Left lung (tissue), 10 donors: ENCODE measurements around the gene TOPBP1. TPM values are rescaled to one million over a fixed set of nuclear protein-coding genes. Genes with fewer than 3 reads are reported as not detected.
"Not testable (repeated sequence)": the region's sequence is repeated elsewhere in the genome, so short reads cannot be mapped to it uniquely, and the experiment has no call there.

Experiments
- ATAC-seq: fragments of 200-7000 bp; cut with Tn5 transposase; one replicate; pipeline ENCODE4 v1.9.1; 2020; ENCODE audit warnings: moderate library complexity
- DNase-seq, 4 donors: peaks; one replicate each; pipeline ENCODE4 v3.0.0-alpha.2; 2013 to 2020
- H3K27ac ChIP-seq, 2 donors: fragments of 200-600 bp; sonication (generic) in 1 of 2; one replicate each; pipeline versions ENCODE4 v1.5.0 to v1.8.0; 2020 to 2021
- H3K27me3 ChIP-seq, 2 donors: fragments of 200-600 bp; sonication (generic) in 1 of 2; one replicate each; pipeline versions ENCODE4 v1.5.0 to v1.8.0; 2020 to 2021
- H3K36me3 ChIP-seq, 2 donors: fragments of 200-600 bp; sonication (generic) in 1 of 2; one replicate each; pipeline versions ENCODE4 v1.5.0 to v1.8.0; 2020 to 2021
- H3K4me1 ChIP-seq, 2 donors: fragments of 200-600 bp; one replicate each; pipeline ENCODE4 v1.8.0; 2021
- H3K4me3 ChIP-seq, 2 donors: fragments of 200-600 bp; sonication (generic) in 1 of 2; one replicate each; pipeline versions ENCODE4 v1.5.0 to v1.8.0; 2020 to 2021; ENCODE audit warnings: mild to moderate bottlenecking in 1 of 2
- H3K9me3 ChIP-seq, 2 donors: fragments of 200-600 bp; sonication (generic) in 1 of 2; one replicate each; pipeline versions ENCODE4 v1.5.0 to v1.8.0; 2020 to 2021
- intact Hi-C, 2 donors: fragments of 100-400 bp; cut with DNase I; formaldehyde crosslinking; loops; one replicate each; pipeline versions ENCODE4 v1.11.2 to v1.14.2; 2022
- polyA plus RNA-seq, 6 donors: library from polyadenylated mRNA; unstranded; fragments of 120-200 nt; gene quantifications; one replicate each; pipeline ENCODE4 v1.2.1, GENCODE V29; 2013; ENCODE audit not compliant: insufficient read length in 6 of 6
- total RNA-seq, 2 donors: library from RNA; stranded (reverse); fragmentation: NEBNext Ultra II Directional; extraction: Animal tissue kit (Norgen Biotek cat#: 25700); gene quantifications; one replicate each; pipeline ENCODE4 v1.2.1, GENCODE V29; 2021
- TF ChIP-seq, protein P1 (sequence below), 2 donors: fragments of 200-600 bp; sonication (generic) in 1 of 2; IDR thresholded peaks; one replicate each; pipeline versions ENCODE4 v1.5.0 to v1.8.0; 2021; ENCODE audit warnings: antibody characterized with exemption in 2 of 2
- donor health status: DM: no; HTN: yes; CAD: no.
- donor health status: DM: no; HTN: no; CAD: no.

TOPBP1 gene
- total and polyA plus RNA-seq, 8 donors = 17.5 to 55.2 (median 44.1) TPM

GRCh38 chr3:133691273-133692107 lies 29.7 kb upstream of the TOPBP1 start:
- TF ChIP-seq, protein P1, sequence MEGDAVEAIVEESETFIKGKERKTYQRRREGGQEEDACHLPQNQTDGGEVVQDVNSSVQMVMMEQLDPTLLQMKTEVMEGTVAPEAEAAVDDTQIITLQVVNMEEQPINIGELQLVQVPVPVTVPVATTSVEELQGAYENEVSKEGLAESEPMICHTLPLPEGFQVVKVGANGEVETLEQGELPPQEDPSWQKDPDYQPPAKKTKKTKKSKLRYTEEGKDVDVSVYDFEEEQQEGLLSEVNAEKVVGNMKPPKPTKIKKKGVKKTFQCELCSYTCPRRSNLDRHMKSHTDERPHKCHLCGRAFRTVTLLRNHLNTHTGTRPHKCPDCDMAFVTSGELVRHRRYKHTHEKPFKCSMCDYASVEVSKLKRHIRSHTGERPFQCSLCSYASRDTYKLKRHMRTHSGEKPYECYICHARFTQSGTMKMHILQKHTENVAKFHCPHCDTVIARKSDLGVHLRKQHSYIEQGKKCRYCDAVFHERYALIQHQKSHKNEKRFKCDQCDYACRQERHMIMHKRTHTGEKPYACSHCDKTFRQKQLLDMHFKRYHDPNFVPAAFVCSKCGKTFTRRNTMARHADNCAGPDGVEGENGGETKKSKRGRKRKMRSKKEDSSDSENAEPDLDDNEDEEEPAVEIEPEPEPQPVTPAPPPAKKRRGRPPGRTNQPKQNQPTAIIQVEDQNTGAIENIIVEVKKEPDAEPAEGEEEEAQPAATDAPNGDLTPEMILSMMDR (IDR thresholded peaks at IDR 0.05) = no peak
- Histone ChIP-seq H3K27ac (no peak overlapping the region), H3K4me1 (no peaks in the 10 kb centered on the region), H3K9me3 (no peaks in the 10 kb centered on the region), H3K4me3 (no peak overlapping the region), H3K27me3 (no peaks in the 10 kb centered on the region), H3K36me3 (no peaks in the 10 kb centered on the region)
- ATAC-seq (no peak), DNase-seq (no peak)
- intact Hi-C loops = no loop called here

DNA sequence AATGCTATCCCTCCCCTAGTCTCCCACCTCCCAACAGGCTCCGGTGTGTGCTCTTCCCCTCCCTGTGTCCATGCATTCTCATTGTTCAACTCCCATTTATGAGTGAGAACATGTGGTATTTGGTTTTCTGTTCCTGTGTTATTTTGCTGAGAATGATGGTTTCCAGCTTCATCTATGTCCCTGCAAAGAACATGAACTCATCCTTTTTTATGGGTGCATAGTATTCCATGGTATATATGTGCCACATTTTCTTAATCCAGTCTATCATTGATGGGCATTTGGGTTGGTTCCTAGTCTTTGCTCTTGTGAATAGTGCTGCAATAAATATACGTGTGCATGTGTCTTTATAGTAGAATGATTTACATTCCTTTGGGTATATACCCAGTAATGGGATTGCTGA lies 16.3 kb upstream of the TOPBP1 start:
- DNase-seq, H3K4me1 ChIP-seq, intact Hi-C loops, H3K4me3 ChIP-seq, H3K27ac ChIP-seq, H3K36me3 ChIP-seq, ATAC-seq, H3K9me3 ChIP-seq: not testable (repeated sequence)
- peaks cover 24 to 38% of the 10 kb centered on the region in 2 donors for H3K27me3 ChIP-seq

DNA sequence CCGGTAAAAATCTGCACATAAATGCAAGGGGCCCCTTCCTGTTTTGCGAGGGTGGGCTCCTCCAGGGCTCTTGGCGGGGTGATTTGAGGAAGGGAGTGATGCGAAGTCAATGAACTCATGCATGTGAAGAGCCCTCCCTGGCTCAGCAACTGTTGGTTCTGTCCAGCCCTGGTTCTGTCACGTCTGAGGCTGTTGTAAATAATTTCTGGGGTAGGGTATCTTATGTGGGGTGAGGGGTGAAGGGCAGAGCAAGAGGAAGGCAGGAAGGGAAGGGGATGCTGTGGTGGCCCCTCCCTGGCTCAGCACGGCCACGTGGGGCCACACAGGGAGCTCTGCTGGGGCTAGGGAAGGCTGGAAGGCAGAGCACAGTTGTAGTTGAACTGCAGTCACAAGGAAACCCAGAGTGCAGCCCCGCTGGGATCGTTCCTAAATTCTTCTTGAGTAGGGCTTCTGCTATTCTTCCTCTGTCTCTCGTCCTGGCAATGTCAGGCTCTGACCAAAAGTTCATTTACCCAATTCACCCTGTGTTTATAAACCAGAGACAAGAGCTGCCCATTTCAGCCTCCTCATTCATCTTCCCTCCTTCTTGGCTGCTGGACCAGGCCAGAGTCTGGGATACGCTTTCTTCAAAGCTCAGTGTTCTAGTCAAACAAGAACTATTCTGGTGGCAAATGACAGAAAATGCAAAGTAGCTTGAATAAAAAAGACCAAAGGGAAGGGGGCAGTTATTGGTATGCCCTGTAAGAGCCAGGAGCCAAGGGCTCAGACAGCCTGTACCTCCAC lies 14.8 kb upstream of the TOPBP1 start:
- DNase-seq (no peak), ATAC-seq (no peak)
- no peaks in the 10 kb centered on the region for H3K4me1 ChIP-seq
- intact Hi-C loops = no loop called here
- H3K27ac ChIP-seq = no peak overlapping the region
- TF ChIP-seq, protein P1 (IDR thresholded peaks at IDR 0.05) = no peak
- no peaks in the 10 kb centered on the region for H3K36me3 ChIP-seq
- H3K9me3 ChIP-seq = no peaks in the 10 kb centered on the region
- no peak overlapping the region for H3K4me3 ChIP-seq
- peaks cover 27 to 46% of the 10 kb centered on the region in 2 donors for H3K27me3 ChIP-seq

DNA sequence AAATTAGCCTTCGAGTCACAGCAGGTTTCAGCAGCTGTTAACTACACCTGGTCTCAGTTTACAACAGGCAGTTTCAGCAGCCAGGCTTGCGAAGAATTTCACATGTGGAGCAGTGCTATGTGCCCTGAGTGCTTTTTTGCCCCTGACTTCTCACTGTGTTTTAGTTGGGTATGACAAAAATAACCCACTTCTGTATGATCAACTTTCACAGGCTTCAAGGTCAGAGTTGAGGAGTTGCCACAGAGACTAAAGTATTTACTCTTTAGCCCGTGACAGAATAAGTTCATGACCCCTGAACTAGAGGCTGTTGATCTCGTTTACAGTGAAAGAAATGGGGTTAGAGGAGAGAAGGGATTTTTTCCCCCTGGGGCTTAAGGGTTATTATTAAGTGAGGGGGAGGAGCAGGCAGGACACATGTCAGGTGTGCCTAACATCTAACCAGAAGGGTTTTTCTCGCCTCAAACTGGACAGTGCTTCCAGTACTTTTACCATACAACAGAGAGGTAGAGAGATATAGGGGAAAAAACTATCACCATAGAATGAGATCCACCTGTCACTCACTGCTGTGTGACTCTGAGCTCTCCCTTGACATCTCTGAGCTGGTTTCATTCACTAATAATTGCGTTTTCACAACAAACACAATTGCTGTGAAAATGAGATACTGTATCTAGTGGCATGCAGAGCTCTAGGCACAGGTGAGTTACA lies 14.0 kb upstream of the TOPBP1 start:
- Histone ChIP-seq H3K36me3 (no peaks in the 10 kb centered on the region), H3K9me3 (no peaks in the 10 kb centered on the region), H3K27ac (no peak overlapping the region), H3K4me1 (no peaks in the 10 kb centered on the region), H3K27me3 (peaks cover 27 to 52% of the 10 kb centered on the region in 2 donors), H3K4me3 (no peak overlapping the region)
- intact Hi-C loops = no loop called here
- TF ChIP-seq, protein P1 (IDR thresholded peaks at IDR 0.05) = no peak
- DNase-seq (no peak), ATAC-seq (no peak)

DNA sequence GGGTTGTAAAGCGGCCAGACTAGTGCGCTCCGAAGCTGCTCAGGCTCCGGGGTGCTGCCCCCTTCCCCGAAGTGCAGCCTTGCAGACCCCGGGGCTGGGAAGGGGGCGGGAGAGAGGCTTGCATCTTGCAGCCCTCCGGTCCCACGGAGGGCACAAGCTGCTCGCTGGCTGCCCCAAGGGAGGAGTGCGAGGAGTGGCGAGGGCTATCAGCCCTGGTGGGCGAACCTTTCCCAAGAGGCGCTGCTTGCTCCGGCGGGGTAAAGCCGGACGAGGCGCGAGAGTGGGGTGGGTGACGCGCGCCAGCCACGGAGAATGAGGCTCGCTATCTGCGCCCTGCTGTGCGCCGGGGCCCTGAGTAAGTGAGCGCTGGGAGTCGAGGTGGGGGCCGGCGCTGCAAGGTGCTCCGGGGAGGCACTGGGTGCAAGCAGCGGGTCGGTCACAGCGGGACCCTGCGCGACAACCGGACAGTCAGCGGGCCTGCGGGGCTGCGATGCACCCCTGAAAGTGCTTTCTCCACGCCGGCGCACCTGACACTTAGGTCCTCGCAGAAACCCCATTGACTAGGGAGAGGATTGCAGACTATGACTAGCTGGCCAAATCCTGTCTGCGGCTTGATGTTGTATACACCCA lies 12.7 kb upstream of the TOPBP1 start:
- ATAC-seq = no peak
- Histone ChIP-seq H3K36me3 (no peaks in the 10 kb centered on the region), H3K4me1 (no peaks in the 10 kb centered on the region), H3K9me3 (no peaks in the 10 kb centered on the region), H3K4me3 (no peak overlapping the region), H3K27ac (no peak overlapping the region), H3K27me3 (peaks cover 27 to 52% of the 10 kb centered on the region in 2 donors)
- TF ChIP-seq, protein P1 (IDR thresholded peaks at IDR 0.05) = no peak
- DNase-seq = no peak
- intact Hi-C loops = no loop called here
